KMS-11 (cell line): ENCODE measurements around the gene ALX3.
A peak's percentile ranks its signal among the peaks of the same experiment; 100 is the strongest.

Source experiments
- H2AFZ ChIP-seq: fragments of 200-600 bp; sonication (generic); 2 replicates; pipeline ENCODE4 v1.6.1; 2016; ENCODE audit warnings: antibody characterized with exemption, mixed run types, low read depth
- H3K27ac ChIP-seq: fragments of 200-600 bp; sonication (generic); 2 replicates; pipeline ENCODE4 v1.6.1; 2016; ENCODE audit warnings: mild to moderate bottlenecking, mixed run types
- H3K27me3 ChIP-seq: fragments of 200-600 bp; sonication (generic); 2 replicates; pipeline ENCODE4 v1.6.1; 2017; ENCODE audit warnings: mild to moderate bottlenecking, low read depth, mixed run types, moderate library complexity; ENCODE audit not compliant: insufficient read depth
- H3K36me3 ChIP-seq: fragments of 200-600 bp; sonication (generic); 2 replicates; pipeline ENCODE4 v1.6.1; 2017; ENCODE audit warnings: mild to moderate bottlenecking, mixed run types; ENCODE audit not compliant: insufficient read depth
- H3K4me1 ChIP-seq: fragments of 200-600 bp; sonication (generic); 2 replicates; pipeline ENCODE4 v1.6.1; 2016; ENCODE audit warnings: mild to moderate bottlenecking, low read depth, mixed run types; ENCODE audit not compliant: poor library complexity, severe bottlenecking
- H3K4me2 ChIP-seq: fragments of 200-600 bp; sonication (generic); 2 replicates; pipeline ENCODE4 v1.7.0; 2016; ENCODE audit warnings: mild to moderate bottlenecking, mixed run types
- H3K4me3 ChIP-seq: fragments of 200-600 bp; sonication (generic); IDR thresholded peaks from 2 replicates; pipeline ENCODE4 v1.6.1; 2017; ENCODE audit warnings: low read depth, low read length, mixed read lengths; ENCODE audit not compliant: insufficient read depth
- H3K79me2 ChIP-seq: fragments of 200-600 bp; sonication (generic); 2 replicates; pipeline ENCODE4 v1.6.1; 2016; ENCODE audit warnings: low read depth, mixed run types; ENCODE audit not compliant: insufficient read depth
- H3K9ac ChIP-seq: fragments of 200-600 bp; sonication (generic); 2 replicates; pipeline ENCODE4 v1.6.1; 2016; ENCODE audit warnings: mild to moderate bottlenecking, mixed run types
- H4K20me1 ChIP-seq: fragments of 200-600 bp; sonication (generic); 2 replicates; pipeline ENCODE4 v1.6.1; 2016; ENCODE audit warnings: mild to moderate bottlenecking, mixed run types; ENCODE audit not compliant: insufficient read depth
- CTCF ChIP-seq: fragments of 200-600 bp; sonication (generic); conservative IDR thresholded peaks from 2 replicates; pipeline ENCODE4 v1.6.1; 2017; ENCODE audit warnings: low read depth, mild to moderate bottlenecking, antibody characterized with exemption, low read length, moderate library complexity, mixed read lengths

ALX3 gene

GRCh38 chr1:110018396-110018795 is 52.1 kb downstream of the ALX3 start:
- Histone ChIP-seq H3K4me3 (no peak overlapping the region), H3K27me3 (no peaks in the 10 kb centered on the region), H3K4me1 (no peaks in the 10 kb centered on the region), H3K4me2 (no peak overlapping the region), H3K79me2 (no peaks in the 10 kb centered on the region), H3K9ac (no peak overlapping the region), H4K20me1 (no peaks in the 10 kb centered on the region), H3K27ac (no peak overlapping the region), H2AFZ (no peak overlapping the region), H3K36me3 (no peaks in the 10 kb centered on the region; the same call in 1 of the 2 replicates)
- TF ChIP-seq CTCF = no peak

DNA sequence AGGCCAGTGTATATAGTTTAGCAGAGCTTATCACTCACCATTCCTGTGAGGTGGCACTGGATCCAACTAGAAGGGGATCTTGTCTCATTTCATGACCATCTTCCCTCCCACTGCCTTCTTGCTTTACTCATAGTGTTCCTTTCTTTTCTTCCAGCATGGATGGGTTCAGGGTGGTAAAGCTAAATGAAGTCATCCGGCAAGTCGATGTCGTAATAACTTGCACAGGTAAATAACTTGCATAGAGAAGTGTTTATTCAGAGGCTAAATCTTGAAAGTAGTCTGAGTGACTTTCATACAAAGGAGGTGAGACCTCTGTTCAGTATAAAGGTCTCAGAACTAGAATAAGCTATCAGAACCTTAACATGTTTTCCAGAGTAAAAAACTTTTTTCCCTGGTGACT is 52.7 kb downstream of the ALX3 start:
- Histone ChIP-seq H3K4me3 (no peak overlapping the region), H3K27ac (no peak overlapping the region), H2AFZ (no peak overlapping the region), H3K9ac (no peak overlapping the region), H4K20me1 (no peaks in the 10 kb centered on the region), H3K36me3 (peaks cover 4% of the 10 kb centered on the region; the same call in 1 of the 2 replicates), H3K79me2 (no peaks in the 10 kb centered on the region), H3K4me1 (no peaks in the 10 kb centered on the region), H3K4me2 (no peak overlapping the region), H3K27me3 (no peaks in the 10 kb centered on the region)
- no peak for TF ChIP-seq CTCF

GRCh38 chr1:110012100-110012780 is 58.2 kb downstream of the ALX3 start:
- no peaks in the 10 kb centered on the region for H3K79me2 ChIP-seq
- H3K27ac ChIP-seq = no peak overlapping the region
- no peak overlapping the region for H3K9ac ChIP-seq
- no peak overlapping the region for H3K4me2 ChIP-seq
- H3K27me3 ChIP-seq = no peaks in the 10 kb centered on the region
- no peaks in the 10 kb centered on the region for H4K20me1 ChIP-seq
- H3K4me3 ChIP-seq = no peak overlapping the region
- no peak for TF ChIP-seq CTCF
- peaks cover 14% of the 10 kb centered on the region for H3K4me1 ChIP-seq
- peaks cover 12% of the 10 kb centered on the region; the same call in 1 of the 2 replicates for H3K36me3 ChIP-seq
- no peak overlapping the region for H2AFZ ChIP-seq

- no peak overlapping the region for H3K4me3 ChIP-seq
- peaks cover 12% of the 10 kb centered on the region; the same call in 1 of the 2 replicates for H3K36me3 ChIP-seq
- no peaks in the 10 kb centered on the region for H3K79me2 ChIP-seq
- H4K20me1 ChIP-seq = no peaks in the 10 kb centered on the region
- H3K27me3 ChIP-seq = no peaks in the 10 kb centered on the region
- H3K4me1 ChIP-seq = peaks cover 14% of the 10 kb centered on the region
- H3K27ac ChIP-seq = no peak overlapping the region
- H3K4me2 ChIP-seq = no peak overlapping the region
- H3K9ac ChIP-seq = no peak overlapping the region
- TF ChIP-seq CTCF = peak; percentile 89
- no peak overlapping the region for H2AFZ ChIP-seq
Observed at GRCh38 chr1:110011527-110012041, 58.9 kb downstream of the ALX3 start.
